Trophoblast cell (in vitro differentiated cells and primary cell): ENCODE data around the gene BEND3.

Source experiments
- DNase-seq, 2 donors: peaks; one replicate each; pipeline ENCODE4 v3.0.0-alpha.2; 2016
- H2AFZ ChIP-seq: 2 replicates; pipeline ENCODE4 v1.6.1; 2013; ENCODE audit warnings: low read length, moderate library complexity, mild to moderate bottlenecking; ENCODE audit not compliant: insufficient read depth, poor library complexity
- H2AK5ac ChIP-seq: 2 replicates; pipeline ENCODE4 v1.6.1; 2013; ENCODE audit warnings: mild to moderate bottlenecking, low read length
- H2BK120ac ChIP-seq: 2 replicates; pipeline ENCODE4 v1.6.1; 2013; ENCODE audit warnings: low read length, mild to moderate bottlenecking, moderate library complexity; ENCODE audit not compliant: insufficient read depth, poor library complexity
- H2BK12ac ChIP-seq: 2 replicates; pipeline ENCODE4 v1.6.1; 2013; ENCODE audit warnings: mild to moderate bottlenecking, low read length, moderate library complexity
- H2BK5ac ChIP-seq: 2 replicates; pipeline ENCODE4 v1.6.1; 2013; ENCODE audit warnings: low read length, low read depth, moderate library complexity, mild to moderate bottlenecking; ENCODE audit not compliant: poor library complexity
- H3K14ac ChIP-seq: 2 replicates; pipeline ENCODE4 v1.6.1; 2013; ENCODE audit warnings: mild to moderate bottlenecking, low read length
- H3K18ac ChIP-seq: 2 replicates; pipeline ENCODE4 v1.6.1; 2013; ENCODE audit warnings: mild to moderate bottlenecking, low read length
- H3K23ac ChIP-seq: 2 replicates; pipeline ENCODE4 v1.6.1; 2013; ENCODE audit warnings: low read length
- H3K27ac ChIP-seq: 2 replicates; pipeline ENCODE4 v1.5.1; 2013; ENCODE audit warnings: low read depth, mild to moderate bottlenecking, inconsistent platforms, low read length, moderate library complexity
- H3K27me3 ChIP-seq: 2 replicates; pipeline ENCODE4 v1.6.1; 2013; ENCODE audit warnings: inconsistent platforms, mild to moderate bottlenecking, low read length, moderate library complexity; ENCODE audit not compliant: insufficient read depth
- H3K36me3 ChIP-seq, 2 experiments: 1 replicate in 1 of 2; 2 replicates in 1 of 2; pipeline ENCODE4 v1.6.1; 2013; ENCODE audit warnings: low read length in 2 of 2, mild to moderate bottlenecking in 2 of 2, moderate library complexity in 1 of 2; ENCODE audit not compliant: insufficient read depth in 2 of 2, control insufficient read depth in 1 of 2
- H3K4ac ChIP-seq: 2 replicates; pipeline ENCODE4 v1.6.1; 2013; ENCODE audit warnings: low read depth, mild to moderate bottlenecking, low read length, moderate library complexity
- H3K4me1 ChIP-seq, 2 experiments: 1 replicate in 1 of 2; 2 replicates in 1 of 2; pipeline ENCODE4 v1.6.1; 2013; ENCODE audit warnings: low read length in 2 of 2, mild to moderate bottlenecking in 2 of 2, moderate library complexity in 1 of 2; ENCODE audit not compliant: insufficient read depth in 2 of 2, control insufficient read depth in 1 of 2
- H3K4me2 ChIP-seq: 2 replicates; pipeline ENCODE4 v1.6.1; 2013; ENCODE audit warnings: inconsistent platforms, mild to moderate bottlenecking, low read length, moderate library complexity
- H3K4me3 ChIP-seq: 2 replicates; pipeline ENCODE4 v1.5.1; 2013; ENCODE audit warnings: mild to moderate bottlenecking, low read depth, low read length, inconsistent platforms
- H3K79me1 ChIP-seq: one replicate; pipeline ENCODE4 v1.6.1; 2013; ENCODE audit warnings: low read length
- H3K79me2 ChIP-seq: 2 replicates; pipeline ENCODE4 v1.6.1; 2013; ENCODE audit warnings: low read length, mild to moderate bottlenecking; ENCODE audit not compliant: control insufficient read depth, insufficient read depth, poor library complexity
- H3K9ac ChIP-seq: 2 replicates; pipeline ENCODE4 v1.6.1; 2013; ENCODE audit warnings: mild to moderate bottlenecking, low read length
- H3K9me3 ChIP-seq: 2 replicates; pipeline ENCODE4 v1.6.1; 2013; ENCODE audit warnings: low read depth, mild to moderate bottlenecking, control low read depth, inconsistent platforms, low read length; ENCODE audit not compliant: insufficient read depth
- H4K12ac ChIP-seq: 2 replicates; pipeline ENCODE4 v1.6.1; 2013; ENCODE audit warnings: low read depth, mild to moderate bottlenecking, low read length, moderate library complexity
- H4K8ac ChIP-seq: 2 replicates; pipeline ENCODE4 v1.6.1; 2013; ENCODE audit warnings: low read depth, mild to moderate bottlenecking, low read length, moderate library complexity
- H4K91ac ChIP-seq: one replicate; pipeline ENCODE4 v1.6.1; 2013; ENCODE audit warnings: low read depth, mild to moderate bottlenecking, low read length, moderate library complexity
- WGBS: extraction: QIAGEN DNeasy Blood & Tissue Kit; methylation state at CpG from one replicate; pipeline ENCODE4 v1.1.7; 2013; ENCODE audit warnings: missing lambda C conversion rate; ENCODE audit not compliant: insufficient read length, insufficient coverage; ENCODE audit errors: extremely low coverage; 5-methylcytosine and 5-hydroxymethylcytosine counted together

The BEND3 gene

DNA sequence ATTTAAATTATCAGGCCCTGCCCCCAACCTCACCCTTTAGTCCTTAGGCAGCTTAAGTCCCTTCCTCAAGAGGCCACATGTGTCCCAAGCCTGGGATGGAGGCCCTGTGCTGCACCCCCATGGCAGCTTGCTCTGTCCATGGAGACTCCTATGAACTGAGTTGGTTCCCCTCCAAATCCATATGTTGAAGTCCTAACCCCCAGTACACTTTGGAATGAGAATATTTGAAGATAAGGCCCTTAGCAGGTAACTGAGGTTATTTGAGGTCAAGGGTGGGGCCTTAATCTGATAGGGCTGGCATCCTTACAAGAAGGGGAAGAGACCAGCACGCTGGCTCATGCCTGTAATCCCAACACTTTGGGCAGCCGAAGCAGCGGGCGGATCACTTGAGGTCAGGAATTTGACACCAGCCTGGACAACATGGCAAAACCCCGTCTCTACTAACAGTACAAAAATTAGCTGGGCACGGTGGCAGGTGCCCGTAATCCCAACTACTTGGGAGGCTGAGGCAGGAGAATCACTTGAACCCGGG lies 6.7 kb upstream of the BEND3 start:
- no peak overlapping the region for H2AK5ac ChIP-seq
- DNase-seq: peak; percentile 91 to 93
- no peaks in the 10 kb centered on the region for H3K79me2 ChIP-seq
- no peaks in the 10 kb centered on the region for H3K27me3 ChIP-seq
- no peak overlapping the region for H2BK120ac ChIP-seq
- no peak overlapping the region for H2BK12ac ChIP-seq
- H3K18ac ChIP-seq: no peak overlapping the region
- no peaks in the 10 kb centered on the region for H3K4me1 ChIP-seq
- H4K91ac ChIP-seq: no peak overlapping the region
- no peak overlapping the region for H3K4ac ChIP-seq
- no peak overlapping the region for H2AFZ ChIP-seq
- H4K8ac ChIP-seq: no peak overlapping the region
- H3K23ac ChIP-seq: no peak overlapping the region
- no peak overlapping the region for H2BK5ac ChIP-seq
- H3K14ac ChIP-seq: no peak overlapping the region
- WGBS: no CpG with 5 or more reads among the region's 8 CpGs
- no peaks in the 10 kb centered on the region for H3K9me3 ChIP-seq
- no peak overlapping the region for H4K12ac ChIP-seq
- H3K4me3 ChIP-seq: no peak overlapping the region
- no peaks in the 10 kb centered on the region for H3K36me3 ChIP-seq
- no peak overlapping the region for H3K9ac ChIP-seq
- no peaks in the 10 kb centered on the region for H3K79me1 ChIP-seq
- no peak overlapping the region for H3K27ac ChIP-seq
- H3K4me2 ChIP-seq: no peak overlapping the region

DNA sequence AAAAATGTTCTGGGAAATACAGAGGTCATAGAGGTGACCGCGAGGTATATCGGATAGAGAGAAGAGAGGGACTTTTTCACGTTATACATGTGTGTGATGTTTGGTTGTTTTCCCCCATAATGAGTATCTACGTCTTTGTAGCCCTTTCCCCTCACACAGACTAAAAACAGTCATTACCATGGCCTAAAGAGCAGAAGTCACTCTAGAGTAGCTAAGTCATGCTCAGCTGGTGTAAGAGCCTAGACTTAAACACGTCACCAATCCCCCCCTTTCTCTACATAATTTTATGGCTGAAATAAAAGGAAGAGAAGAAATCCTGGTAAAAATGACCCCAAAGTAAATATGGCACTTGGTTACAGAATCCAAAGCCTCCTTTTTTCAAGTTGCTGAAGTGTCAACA lies 6.0 kb upstream of the BEND3 start:
- Histone ChIP-seq H2AK5ac (no peak overlapping the region), H2AFZ (no peak overlapping the region), H2BK5ac (no peak overlapping the region), H3K27me3 (no peaks in the 10 kb centered on the region), H4K91ac (no peak overlapping the region), H3K4me3 (no peak overlapping the region), H2BK120ac (no peak overlapping the region), H4K8ac (no peak overlapping the region), H3K23ac (no peak overlapping the region), H3K4ac (no peak overlapping the region), H2BK12ac (no peak overlapping the region), H3K4me2 (no peak overlapping the region), H3K4me1 (no peaks in the 10 kb centered on the region), H3K36me3 (no peaks in the 10 kb centered on the region), H3K79me1 (no peaks in the 10 kb centered on the region), H3K9ac (no peak overlapping the region), H3K14ac (no peak overlapping the region), H4K12ac (no peak overlapping the region), H3K18ac (no peak overlapping the region), H3K79me2 (no peaks in the 10 kb centered on the region), H3K27ac (no peak overlapping the region), H3K9me3 (no peaks in the 10 kb centered on the region)
- no peak for DNase-seq
- WGBS: no CpG with 5 or more reads among the region's 6 CpGs

DNA sequence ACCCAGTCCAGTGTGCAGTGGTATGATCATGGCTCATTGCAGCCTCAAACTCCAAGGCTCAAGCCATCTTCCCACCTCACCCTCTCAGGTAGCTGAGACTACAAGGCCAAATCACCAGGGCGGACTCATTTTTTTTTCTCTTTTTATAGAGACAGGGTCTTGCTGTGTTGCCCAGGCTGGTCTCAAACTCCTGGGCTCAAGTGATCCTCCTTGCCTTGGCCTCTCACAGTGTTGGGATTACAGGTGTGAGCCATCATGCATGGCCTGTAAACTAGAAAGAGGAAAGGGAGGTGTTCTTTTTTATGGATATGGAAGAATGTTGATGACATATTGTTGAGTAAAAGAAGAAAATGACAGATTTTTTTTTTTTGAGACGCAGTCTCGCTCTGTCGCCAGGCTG lies 5.1 kb upstream of the BEND3 start:
- Histone ChIP-seq H3K9ac (no peak overlapping the region), H2AFZ (no peak overlapping the region), H4K12ac (no peak overlapping the region), H2BK5ac (no peak overlapping the region), H3K79me2 (peaks cover 2% of the 10 kb centered on the region), H3K4me3 (no peak overlapping the region), H4K8ac (no peak overlapping the region), H3K79me1 (peaks cover 3% of the 10 kb centered on the region), H3K23ac (no peak overlapping the region), H3K4ac (no peak overlapping the region), H3K9me3 (no peaks in the 10 kb centered on the region), H2BK120ac (no peak overlapping the region), H3K27me3 (no peaks in the 10 kb centered on the region), H3K4me1 (no peaks in the 10 kb centered on the region), H3K14ac (no peak overlapping the region), H4K91ac (no peak overlapping the region), H3K18ac (no peak overlapping the region), H2BK12ac (no peak overlapping the region), H3K4me2 (no peak overlapping the region), H3K36me3 (no peaks in the 10 kb centered on the region), H2AK5ac (no peak overlapping the region), H3K27ac (no peak overlapping the region)
- WGBS: no CpG with 5 or more reads among the region's 4 CpGs
- no peak for DNase-seq

DNA sequence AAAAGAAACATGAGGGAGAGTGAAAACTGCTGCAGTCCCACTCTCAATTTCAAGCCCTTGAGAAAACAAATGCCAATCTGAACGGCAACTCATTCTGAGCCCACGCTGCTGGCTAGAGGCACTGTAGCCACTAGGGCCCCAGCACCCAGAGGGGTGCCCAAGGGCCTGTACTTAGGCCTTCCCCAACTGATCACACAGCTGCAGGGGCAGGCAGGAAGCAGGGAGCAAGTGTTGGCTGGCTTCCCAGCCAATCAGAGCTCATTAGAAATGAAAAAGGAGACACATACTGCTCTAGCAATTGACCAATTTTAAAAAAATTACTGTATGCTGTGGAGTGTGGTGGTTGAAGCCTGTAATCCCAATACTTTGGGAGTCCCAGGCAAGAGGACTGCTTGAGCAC lies 3.7 kb upstream of the BEND3 start:
- Histone ChIP-seq H3K23ac (no peak overlapping the region), H3K36me3 (no peaks in the 10 kb centered on the region), H2BK120ac (no peak overlapping the region), H3K4ac (no peak overlapping the region), H3K79me1 (peaks cover 5% of the 10 kb centered on the region), H2AFZ (no peak overlapping the region), H3K4me2 (no peak overlapping the region), H3K18ac (no peak overlapping the region), H4K12ac (no peak overlapping the region), H3K27ac (no peak overlapping the region), H3K4me3 (no peak overlapping the region), H3K9me3 (no peaks in the 10 kb centered on the region), H4K91ac (no peak overlapping the region), H4K8ac (no peak overlapping the region), H3K14ac (no peak overlapping the region), H3K9ac (peak overlapping the region; percentile 61), H3K27me3 (no peaks in the 10 kb centered on the region), H2AK5ac (no peak overlapping the region), H2BK12ac (no peak overlapping the region), H3K79me2 (peaks cover 3% of the 10 kb centered on the region), H3K4me1 (peaks cover 1% of the 10 kb centered on the region in 2 experiments), H2BK5ac (no peak overlapping the region)
- DNase-seq: no peak
- no CpG with 5 or more reads among the region's 2 CpGs for WGBS
